HG03457 (cell line): Measurements from ENCODE around the gene CXCR4.
"Not testable (repeated sequence)": the region's sequence is repeated elsewhere in the genome, so short reads cannot be mapped to it uniquely, and the experiment has no call there.

Source experiments
- ATAC-seq: cut with Tn5 transposase; IDR thresholded peaks from one replicate; pipeline ENCODE4 v1.9.1; 2021; ENCODE audit warnings: moderate number of reproducible peaks; ENCODE audit not compliant: unreplicated experiment

CXCR4 gene

DNA sequence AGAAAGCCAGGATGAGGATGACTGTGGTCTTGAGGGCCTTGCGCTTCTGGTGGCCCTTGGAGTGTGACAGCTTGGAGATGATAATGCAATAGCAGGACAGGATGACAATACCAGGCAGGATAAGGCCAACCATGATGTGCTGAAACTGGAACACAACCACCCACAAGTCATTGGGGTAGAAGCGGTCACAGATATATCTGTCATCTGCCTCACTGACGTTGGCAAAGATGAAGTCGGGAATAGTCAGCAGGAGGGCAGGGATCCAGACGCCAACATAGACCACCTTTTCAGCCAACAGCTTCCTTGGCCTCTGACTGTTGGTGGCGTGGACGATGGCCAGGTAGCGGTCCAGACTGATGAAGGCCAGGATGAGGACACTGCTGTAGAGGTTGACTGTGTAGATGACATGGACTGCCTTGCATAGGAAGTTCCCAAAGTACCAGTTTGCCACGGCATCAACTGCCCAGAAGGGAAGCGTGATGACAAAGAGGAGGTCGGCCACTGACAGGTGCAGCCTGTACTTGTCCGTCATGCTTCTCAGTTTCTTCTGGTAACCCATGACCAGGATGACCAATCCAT, 2.7 kb downstream of the CXCR4 start:
- ATAC-seq, result no peak

- no peak for ATAC-seq
These were observed 3.6 kb downstream of the CXCR4 start for GRCh38 chr2:136114382-136114781.

DNA sequence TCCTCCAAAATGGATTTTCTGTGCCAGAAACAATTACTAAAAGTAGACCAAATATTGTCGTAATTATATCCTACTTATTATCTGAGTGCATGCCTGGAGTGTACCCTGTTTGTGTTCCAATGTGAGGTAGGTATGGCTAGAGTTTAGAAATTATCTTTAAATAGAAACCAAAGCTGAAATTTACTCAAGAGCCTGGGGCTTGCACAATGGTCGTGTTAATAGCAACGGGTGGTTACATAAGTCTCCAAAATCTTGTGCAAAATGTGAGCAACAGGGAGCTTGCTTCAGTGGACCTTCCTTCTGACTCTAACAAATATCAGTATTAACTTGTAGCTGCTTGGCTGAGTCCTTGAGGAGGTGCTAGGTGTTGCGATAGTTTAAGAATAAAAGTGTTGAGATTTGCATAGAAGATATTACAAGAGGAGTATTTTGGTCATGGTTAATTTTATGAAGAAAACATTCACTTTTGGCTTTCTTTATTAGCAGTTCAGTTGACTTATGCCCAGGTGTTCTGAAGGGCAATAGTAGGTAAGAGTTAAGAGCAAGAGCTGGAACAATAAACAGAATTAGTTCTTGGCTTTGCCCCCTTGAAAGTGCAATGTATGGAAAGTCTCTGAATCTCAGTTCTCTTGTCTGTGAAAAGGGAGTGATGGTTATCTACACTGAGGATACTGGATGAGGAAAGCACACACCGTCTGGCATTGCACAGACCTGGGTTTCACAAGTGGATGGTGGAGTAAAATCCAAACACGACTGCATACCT, 4.6 kb downstream of the CXCR4 start:
- ATAC-seq, result no peak

GRCh38 chr2:136112317-136113208, 5.4 kb downstream of the CXCR4 start:
- ATAC-seq, result no peak

- ATAC-seq, result no peak
These were observed 6.2 kb downstream of the CXCR4 start for GRCh38 chr2:136111711-136112110.

DNA sequence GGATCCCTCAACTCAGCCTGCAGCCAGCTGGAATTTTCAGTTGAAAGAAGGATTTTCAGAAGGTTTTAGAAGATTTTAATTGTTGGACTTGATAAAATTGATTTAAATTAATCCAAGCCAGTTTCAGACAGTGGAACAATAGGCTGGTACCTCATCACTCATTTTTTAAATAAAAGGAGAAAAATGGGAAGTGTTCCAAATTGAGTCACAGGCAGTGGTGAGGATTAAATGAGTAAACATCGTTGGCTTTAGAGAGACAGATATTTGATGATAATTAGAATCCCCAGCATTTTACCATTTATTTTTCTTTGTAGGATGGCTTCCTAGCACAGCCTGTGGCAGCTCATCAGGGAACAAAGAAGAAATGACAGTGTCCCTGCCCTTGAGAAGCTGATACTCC, 7.4 kb downstream of the CXCR4 start:
- ATAC-seq, result no peak

DNA sequence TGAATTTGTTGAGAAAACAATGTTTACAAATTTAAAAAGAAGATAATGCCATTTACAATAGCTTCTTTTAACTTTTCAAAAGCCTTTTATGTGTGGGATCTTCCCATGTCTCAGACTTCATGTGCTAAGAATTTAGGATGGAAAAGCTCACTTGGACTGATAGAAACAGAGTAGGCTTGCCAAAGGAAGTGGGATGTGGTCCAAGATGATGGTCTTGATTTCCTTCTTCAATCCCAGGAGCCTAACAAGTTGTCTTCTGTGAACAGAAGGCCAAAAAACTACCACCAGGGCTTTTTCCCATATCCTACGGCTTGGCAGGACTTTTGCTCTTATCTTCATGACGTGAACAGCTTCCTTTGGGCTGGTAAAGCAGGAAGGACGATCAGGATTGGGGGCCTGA, 9.5 kb downstream of the CXCR4 start:
- no peak for ATAC-seq

DNA sequence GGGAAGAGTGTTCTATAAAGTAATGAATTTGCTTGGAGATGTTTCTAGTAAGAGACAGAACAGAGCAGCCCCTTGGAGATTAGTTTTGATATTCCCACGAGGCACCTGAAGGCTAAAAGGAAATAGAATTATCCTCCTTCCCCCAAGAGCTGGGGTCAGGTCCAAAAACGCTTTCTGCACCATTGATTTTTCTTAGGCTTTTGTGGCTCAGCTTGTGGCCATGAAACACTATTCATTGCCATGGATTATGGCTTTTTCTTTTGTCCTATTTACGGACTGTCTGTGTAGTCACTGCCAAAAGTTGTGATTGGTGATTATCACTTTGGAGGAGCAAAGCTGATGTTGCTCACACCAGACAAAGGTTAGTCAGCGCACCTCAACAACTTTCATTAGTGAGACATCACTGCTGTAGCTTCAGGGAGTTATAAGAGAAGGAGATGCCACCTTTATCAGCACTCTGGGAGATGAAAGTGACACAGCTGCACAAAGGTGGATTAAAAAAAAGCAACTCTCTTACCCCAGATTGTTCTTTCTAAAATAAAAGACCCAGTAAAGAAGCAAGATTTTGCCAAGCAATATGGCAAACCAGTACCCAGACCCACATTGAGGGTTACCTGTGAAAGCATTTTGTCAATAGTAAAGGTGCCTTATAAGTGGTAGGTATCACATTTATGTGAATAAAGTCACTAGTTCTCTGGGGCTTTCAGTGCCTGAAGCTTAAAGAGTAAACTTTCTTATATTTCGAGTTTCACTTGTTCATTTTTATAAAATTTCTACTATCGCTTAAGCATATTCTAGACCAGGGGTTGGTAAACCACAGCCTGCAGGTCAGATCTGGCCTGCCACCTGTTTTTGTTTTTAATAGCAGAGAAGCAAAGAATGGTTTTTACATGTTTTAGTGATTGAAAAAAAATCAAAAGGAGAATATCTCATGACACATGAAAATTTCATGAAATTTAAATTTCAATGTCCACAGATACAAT, 10.6 kb downstream of the CXCR4 start:
- ATAC-seq, result no peak

DNA sequence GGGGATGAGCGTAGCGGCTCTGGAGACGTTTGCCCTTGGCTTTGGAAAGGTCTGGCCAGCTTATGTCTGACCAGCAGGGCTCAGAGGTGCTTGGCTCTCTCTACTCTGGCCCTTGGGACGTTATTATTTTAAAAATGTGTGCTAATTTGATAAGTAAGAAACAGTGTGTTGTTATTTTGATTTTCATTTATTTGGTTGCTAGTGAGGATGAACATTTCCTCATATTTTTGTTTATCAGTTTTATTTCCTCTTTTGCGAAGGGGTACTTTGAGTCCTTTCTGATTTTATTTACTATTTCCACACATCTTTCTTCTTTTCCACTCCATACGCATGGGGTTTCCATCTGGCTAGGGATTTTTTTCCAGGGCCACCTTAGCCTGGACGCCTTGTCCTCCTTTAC, 11.4 kb downstream of the CXCR4 start:
- ATAC-seq, result no peak

DNA sequence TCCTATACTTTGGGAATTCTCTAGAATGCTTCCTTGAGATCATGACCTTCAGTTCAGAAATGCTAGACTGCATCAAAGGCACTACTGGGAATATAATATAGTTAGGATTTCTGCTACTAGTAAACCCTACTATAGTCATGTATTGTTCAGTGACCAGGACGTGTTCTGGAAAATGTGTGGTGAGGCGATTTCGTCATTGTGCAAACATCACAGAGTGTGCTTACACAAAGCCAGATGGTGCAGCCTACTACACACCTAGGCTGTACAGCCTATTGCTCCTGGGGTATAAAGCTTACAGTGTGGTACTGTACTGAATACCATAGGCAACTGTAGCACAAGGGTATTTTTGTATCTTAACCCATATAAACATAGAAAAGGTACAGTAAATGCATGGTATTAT, 13.0 kb downstream of the CXCR4 start:
- ATAC-seq, result no peak

DNA sequence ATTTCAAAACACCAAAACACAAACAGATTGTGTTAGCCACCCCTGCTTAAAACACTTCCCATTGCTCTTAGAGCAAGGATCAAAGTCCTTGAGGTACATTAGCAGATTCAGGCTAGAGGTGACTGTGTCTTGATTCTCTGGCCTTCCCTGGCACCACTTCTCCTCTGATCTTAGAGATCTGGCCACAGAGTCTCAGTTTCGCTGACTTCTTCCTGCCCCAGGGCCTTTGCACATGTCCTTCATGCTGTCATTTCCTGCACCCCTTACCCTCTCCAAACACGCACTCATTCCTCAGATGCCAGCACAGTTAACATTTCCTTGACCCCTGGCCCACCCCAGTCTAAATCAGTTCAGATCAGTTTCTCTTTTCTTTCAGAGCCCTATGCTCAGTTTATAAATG, 16.9 kb downstream of the CXCR4 start:
- ATAC-seq, result no peak

DNA sequence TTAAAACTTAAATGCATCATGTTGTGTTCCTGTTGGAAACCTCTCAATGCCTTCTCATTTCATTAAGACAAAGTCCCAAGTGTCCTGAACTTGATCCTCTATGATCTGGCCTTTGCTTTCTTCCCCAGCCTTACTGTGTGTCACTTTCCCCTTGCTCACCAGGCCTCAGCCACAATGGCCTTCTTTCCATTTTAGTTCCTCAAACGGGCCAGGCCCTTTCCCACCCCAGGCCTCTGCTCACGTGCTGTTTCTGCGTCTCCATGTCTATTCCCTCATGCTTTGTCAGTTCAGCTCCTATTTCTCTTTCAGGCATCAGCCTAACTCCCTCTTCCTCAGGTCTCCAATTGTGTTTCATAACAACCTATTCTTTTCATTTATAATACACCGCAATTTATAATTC, 19.5 kb downstream of the CXCR4 start:
- ATAC-seq, result no peak

GRCh38 chr2:136093583-136093982, 24.4 kb downstream of the CXCR4 start:
- no peak for ATAC-seq

DNA sequence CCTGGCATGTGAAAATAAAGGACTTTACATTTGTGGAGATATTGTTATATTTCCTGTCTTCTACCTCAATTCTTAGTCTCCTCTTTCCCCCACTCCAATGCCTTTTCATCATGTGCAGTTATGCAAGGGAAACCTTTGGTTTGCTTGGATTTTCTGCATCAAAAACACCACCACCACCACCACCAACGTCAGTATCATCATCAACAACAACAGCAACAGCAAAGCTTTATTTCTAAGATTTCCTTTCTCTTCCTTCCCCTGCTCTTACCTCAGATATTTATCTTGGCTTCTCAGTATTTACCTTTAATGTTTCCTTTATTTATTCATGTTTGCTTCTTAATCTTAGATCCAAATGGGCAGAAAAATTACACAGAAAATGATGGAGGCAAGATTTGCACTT, 26.1 kb downstream of the CXCR4 start:
- no peak for ATAC-seq

GRCh38 chr2:136087901-136088460, 30.0 kb downstream of the CXCR4 start:
- not testable (repeated sequence) for ATAC-seq

- no peak for ATAC-seq
These were observed 31.5 kb downstream of the CXCR4 start for GRCh38 chr2:136086253-136087016.

GRCh38 chr2:136085453-136086209, 32.3 kb downstream of the CXCR4 start:
- no peak for ATAC-seq

DNA sequence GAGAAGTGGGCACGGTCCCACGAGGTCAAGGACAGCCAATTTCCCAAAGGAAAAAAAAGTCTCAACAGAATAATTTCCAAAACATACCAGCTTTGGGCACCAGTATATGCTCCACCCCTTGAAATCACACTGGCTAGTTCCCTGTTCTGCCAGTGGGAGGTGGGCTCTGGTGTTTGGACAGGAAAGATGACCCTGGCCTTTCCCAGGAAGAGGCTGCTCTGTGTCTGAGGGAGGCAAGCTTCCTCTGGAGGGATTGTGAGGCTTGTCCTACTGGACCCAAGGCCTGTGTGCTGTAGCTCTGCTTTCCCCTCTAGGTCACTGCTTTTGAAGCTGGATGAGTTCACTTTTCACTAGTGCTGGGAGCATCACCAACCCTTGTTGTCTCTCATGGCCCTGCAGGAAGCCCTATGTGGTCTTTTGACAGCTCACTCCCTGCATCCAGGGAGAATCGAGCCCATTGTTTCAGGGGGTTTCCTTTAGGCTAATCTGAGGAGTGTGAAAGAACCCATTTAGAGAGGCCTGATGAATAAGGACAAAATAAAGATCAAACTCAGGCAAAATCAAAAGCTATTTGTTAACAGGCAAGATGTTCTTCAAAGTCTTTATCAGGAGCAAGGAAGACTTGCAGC, 36.3 kb downstream of the CXCR4 start:
- no peak for ATAC-seq
